ENCODE measurements around the gene SMG6.

Gene SMG6

GRCh38 chr17:2237521-2237921 lies 66.1 kb downstream of the SMG6 start:
- no peak for DNase-seq (ENCODE audit: low read depth in 1 of 2, low spot score in 1 of 2)

GRCh38 chr17:2235792-2236366 lies 67.7 kb downstream of the SMG6 start:
- DNase-seq (ENCODE audit: low read depth in 1 of 2, low spot score in 1 of 2): no peak

GRCh38 chr17:2235265-2235664 lies 68.3 kb downstream of the SMG6 start:
- DNase-seq (ENCODE audit: low read depth in 1 of 2, low spot score in 1 of 2): no peak

GRCh38 chr17:2233441-2233947 lies 70.1 kb downstream of the SMG6 start:
- no peak for DNase-seq (ENCODE audit: low read depth in 1 of 2, low spot score in 1 of 2)

GRCh38 chr17:2232244-2232638 lies 71.3 kb downstream of the SMG6 start:
- no peak for DNase-seq (ENCODE audit: low read depth in 1 of 2, low spot score in 1 of 2)

- no peak for DNase-seq (ENCODE audit: low read depth in 1 of 2, low spot score in 1 of 2)
Measured at GRCh38 chr17:2230877-2231276, 72.7 kb downstream of the SMG6 start.

GRCh38 chr17:2227025-2227699 lies 76.4 kb downstream of the SMG6 start:
- no peak for DNase-seq (ENCODE audit: low read depth in 1 of 2, low spot score in 1 of 2)

GRCh38 chr17:2223617-2223927 lies 80.0 kb downstream of the SMG6 start:
- no peak for DNase-seq (ENCODE audit: low read depth in 1 of 2, low spot score in 1 of 2)

- DNase-seq (ENCODE audit: low read depth in 1 of 2, low spot score in 1 of 2): peak; percentile 7 to 53
Measured at GRCh38 chr17:2222901-2223616, 80.5 kb downstream of the SMG6 start.

GRCh38 chr17:2222301-2222700 lies 81.3 kb downstream of the SMG6 start:
- no peak for DNase-seq (ENCODE audit: low read depth in 1 of 2, low spot score in 1 of 2)

- DNase-seq (ENCODE audit: low read depth in 1 of 2, low spot score in 1 of 2): no peak
Measured at GRCh38 chr17:2218426-2218825, 85.2 kb downstream of the SMG6 start.

GRCh38 chr17:2215616-2216364 lies 87.8 kb downstream of the SMG6 start:
- peak; percentile 43 to 46 for DNase-seq (ENCODE audit: low read depth in 1 of 2, low spot score in 1 of 2)

- DNase-seq (ENCODE audit: low read depth in 1 of 2, low spot score in 1 of 2): no peak
Measured at GRCh38 chr17:2214929-2215615, 88.5 kb downstream of the SMG6 start.

GRCh38 chr17:2214047-2214928 lies 89.3 kb downstream of the SMG6 start:
- no peak for DNase-seq (ENCODE audit: low read depth in 1 of 2, low spot score in 1 of 2)

GRCh38 chr17:2213291-2213960 lies 90.2 kb downstream of the SMG6 start:
- no peak for DNase-seq (ENCODE audit: low read depth in 1 of 2, low spot score in 1 of 2)

- DNase-seq (ENCODE audit: low read depth in 1 of 2, low spot score in 1 of 2): no peak
Measured at GRCh38 chr17:2212400-2212981, 91.1 kb downstream of the SMG6 start.

GRCh38 chr17:2211661-2212399 lies 91.8 kb downstream of the SMG6 start:
- DNase-seq (ENCODE audit: low read depth in 1 of 2, low spot score in 1 of 2): no peak

GRCh38 chr17:2210726-2211125 lies 92.9 kb downstream of the SMG6 start:
- DNase-seq (ENCODE audit: low read depth in 1 of 2, low spot score in 1 of 2): no peak

All from activated T-helper 1 cell treated with anti-CD3 and anti-CD28 coated beads, Interleukin-2, amount 50 U/mL, for 16 hours (primary cell).